Urinary bladder (tissue), 4 donors: ENCODE data around the gene ASTL. TPM values are rescaled to one million over a fixed set of nuclear protein-coding genes. Genes with fewer than 3 reads are reported as not detected.

Source experiments
- DNase-seq: peaks from one replicate; pipeline ENCODE4 v3.0.0-alpha.2; 2015; ENCODE audit errors: extremely low spot score
- H3K27ac ChIP-seq: one replicate; pipeline ENCODE4 v1.5.1; 2013; ENCODE audit warnings: low read depth, mild to moderate bottlenecking, moderate library complexity
- H3K36me3 ChIP-seq: one replicate; pipeline ENCODE4 v1.6.1; 2013; ENCODE audit warnings: mild to moderate bottlenecking, moderate library complexity; ENCODE audit not compliant: insufficient read depth
- H3K4me1 ChIP-seq: one replicate; pipeline ENCODE4 v1.6.1; 2013; ENCODE audit warnings: mild to moderate bottlenecking, moderate library complexity; ENCODE audit not compliant: insufficient read depth
- H3K4me3 ChIP-seq: one replicate; pipeline ENCODE4 v1.5.1; 2013; ENCODE audit warnings: low read depth, low read length
- WGBS: extraction: QIAGEN DNeasy Blood & Tissue Kit; methylation state at CpG from one replicate; pipeline ENCODE4 v1.1.7; 2013; 5-methylcytosine and 5-hydroxymethylcytosine counted together
- polyA plus RNA-seq: library from polyadenylated mRNA; stranded (reverse); fragments of 200-250 nt; gene quantifications from one replicate; pipeline ENCODE4 v1.2.3, GENCODE V29; 2013
- total RNA-seq: library from RNA; depleted of rRNA; stranded (reverse); fragments of >200 nt; gene quantifications from one replicate; pipeline ENCODE4 v1.2.3, GENCODE V29; 2014
- donor health status: healthy with polysubstance abuse.
- donor health status: healthy.

The ASTL gene
- total and polyA plus RNA-seq, 2 donors, result 0.09 to 0.85 TPM

GRCh38 chr2:96111823-96112500, 26.3 kb downstream of the ASTL start:
- Histone ChIP-seq H3K4me3 (no peak overlapping the region), H3K27ac (no peak overlapping the region), H3K36me3 (no peaks in the 10 kb centered on the region), H3K4me1 (no peaks in the 10 kb centered on the region)
- 85% methylated on average over 7 of the region's 7 CpGs for WGBS
- DNase-seq, result no peak

GRCh38 chr2:96111257-96111640, 27.1 kb downstream of the ASTL start:
- Histone ChIP-seq H3K4me3 (no peak overlapping the region), H3K27ac (no peak overlapping the region), H3K4me1 (no peaks in the 10 kb centered on the region), H3K36me3 (no peaks in the 10 kb centered on the region)
- WGBS, result 82% methylated on average over 4 of the region's 4 CpGs
- no peak for DNase-seq

- Histone ChIP-seq H3K4me1 (no peaks in the 10 kb centered on the region), H3K4me3 (no peak overlapping the region), H3K36me3 (no peaks in the 10 kb centered on the region), H3K27ac (no peak overlapping the region)
- 85% methylated on average over 13 of the region's 13 CpGs for WGBS
- DNase-seq, result no peak
These were observed 27.6 kb downstream of the ASTL start for GRCh38 chr2:96110621-96111256.

- no peaks in the 10 kb centered on the region for H3K4me1 ChIP-seq
- no peak for DNase-seq
- no peak overlapping the region for H3K4me3 ChIP-seq
- H3K36me3 ChIP-seq, result no peaks in the 10 kb centered on the region
- 89% methylated on average over 3 of the region's 3 CpGs for WGBS
- no peak overlapping the region for H3K27ac ChIP-seq
These were observed 28.3 kb downstream of the ASTL start for GRCh38 chr2:96109931-96110511.

GRCh38 chr2:96109361-96109680, 29.0 kb downstream of the ASTL start:
- H3K4me1 ChIP-seq, result no peaks in the 10 kb centered on the region
- 51% methylated on average over 3 of the region's 3 CpGs for WGBS
- no peak overlapping the region for H3K27ac ChIP-seq
- H3K36me3 ChIP-seq, result no peaks in the 10 kb centered on the region
- H3K4me3 ChIP-seq, result no peak overlapping the region
- DNase-seq, result no peak

- 30% methylated on average over 17 of the region's 17 CpGs for WGBS
- Histone ChIP-seq H3K27ac (no peak overlapping the region), H3K36me3 (no peaks in the 10 kb centered on the region), H3K4me1 (no peaks in the 10 kb centered on the region), H3K4me3 (no peak overlapping the region)
- DNase-seq, result no peak
These were observed 29.6 kb downstream of the ASTL start for GRCh38 chr2:96108541-96109360.

- H3K4me1 ChIP-seq, result no peaks in the 10 kb centered on the region
- DNase-seq, result no peak
- 58% methylated on average over 5 of the region's 5 CpGs for WGBS
- H3K4me3 ChIP-seq, result no peak overlapping the region
- no peaks in the 10 kb centered on the region for H3K36me3 ChIP-seq
- H3K27ac ChIP-seq, result no peak overlapping the region
These were observed 30.2 kb downstream of the ASTL start for GRCh38 chr2:96108151-96108540.

GRCh38 chr2:96107708-96108065, 30.6 kb downstream of the ASTL start:
- H3K4me3 ChIP-seq, result no peak overlapping the region
- WGBS, result 84% methylated on average over 3 of the region's 3 CpGs
- DNase-seq, result no peak
- H3K36me3 ChIP-seq, result no peaks in the 10 kb centered on the region
- no peak overlapping the region for H3K27ac ChIP-seq
- H3K4me1 ChIP-seq, result no peaks in the 10 kb centered on the region

GRCh38 chr2:96106991-96107707, 31.2 kb downstream of the ASTL start:
- Histone ChIP-seq H3K27ac (no peak overlapping the region), H3K4me1 (no peaks in the 10 kb centered on the region), H3K4me3 (no peak overlapping the region), H3K36me3 (no peaks in the 10 kb centered on the region)
- DNase-seq, result no peak
- 80% methylated on average over 9 of the region's 9 CpGs for WGBS

GRCh38 chr2:96105994-96106715, 32.1 kb downstream of the ASTL start:
- no peaks in the 10 kb centered on the region for H3K4me1 ChIP-seq
- no peaks in the 10 kb centered on the region for H3K36me3 ChIP-seq
- 96% methylated on average over 8 of the region's 8 CpGs for WGBS
- no peak for DNase-seq
- H3K27ac ChIP-seq, result no peak overlapping the region
- no peak overlapping the region for H3K4me3 ChIP-seq

GRCh38 chr2:96105152-96105915, 33.0 kb downstream of the ASTL start:
- no peak overlapping the region for H3K27ac ChIP-seq
- no peaks in the 10 kb centered on the region for H3K4me1 ChIP-seq
- no peak for DNase-seq
- no peak overlapping the region for H3K4me3 ChIP-seq
- no peaks in the 10 kb centered on the region for H3K36me3 ChIP-seq
- WGBS, result 86% methylated on average over 3 of the region's 3 CpGs

- Histone ChIP-seq H3K27ac (no peak overlapping the region), H3K36me3 (no peaks in the 10 kb centered on the region), H3K4me1 (no peaks in the 10 kb centered on the region), H3K4me3 (no peak overlapping the region)
- 87% methylated on average over 6 of the region's 6 CpGs for WGBS
- no peak for DNase-seq
These were observed 33.8 kb downstream of the ASTL start for GRCh38 chr2:96104487-96104861.
